DOHH2 (cell line): ENCODE results near the gene ZSWIM6.

ENCODE experiments used
- H3F3A ChIP-seq: fragments of 200-600 bp; sonication (generic), shearing (Covaris generic); 2 replicates; pipeline ENCODE4 v1.6.0; 2016; ENCODE audit warnings: antibody characterized with exemption, mild to moderate bottlenecking; ENCODE audit not compliant: control insufficient read depth, insufficient read depth
- H3K27ac ChIP-seq: fragments of 200-600 bp; sonication (generic); 2 replicates; pipeline ENCODE4 v1.5.1; 2014; ENCODE audit warnings: low read depth, mild to moderate bottlenecking, low read length, moderate library complexity
- H3K27me3 ChIP-seq: fragments of 200-600 bp; sonication (generic); 2 replicates; pipeline ENCODE4 v1.6.1; 2014; ENCODE audit warnings: mild to moderate bottlenecking, low read length, mixed read lengths; ENCODE audit not compliant: control insufficient read depth
- H3K36me3 ChIP-seq: fragments of 200-600 bp; sonication (generic); 2 replicates; pipeline ENCODE4 v1.6.1; 2014; ENCODE audit warnings: mild to moderate bottlenecking, low read length, moderate library complexity, mixed read lengths; ENCODE audit not compliant: control insufficient read depth
- H3K4me1 ChIP-seq: fragments of 200-600 bp; sonication (generic); 2 replicates; pipeline ENCODE4 v1.6.1; 2014; ENCODE audit warnings: mild to moderate bottlenecking, low read length, mixed read lengths; ENCODE audit not compliant: control insufficient read depth
- H3K4me2 ChIP-seq: fragments of 200-600 bp; sonication (generic); 2 replicates; pipeline ENCODE4 v1.6.0; 2014; ENCODE audit warnings: mild to moderate bottlenecking, low read length, moderate library complexity
- H3K4me3 ChIP-seq: fragments of 200-600 bp; sonication (generic); 2 replicates; pipeline ENCODE4 v1.5.1; 2014; ENCODE audit warnings: mild to moderate bottlenecking, low read length, mixed read lengths
- H3K79me2 ChIP-seq: fragments of 200-600 bp; sonication (generic); 2 replicates; pipeline ENCODE4 v1.6.1; 2014; ENCODE audit warnings: mild to moderate bottlenecking, low read length, mixed read lengths; ENCODE audit not compliant: control insufficient read depth
- H3K9me2 ChIP-seq: fragments of 200-600 bp; sonication (generic); replicated peaks from 2 replicates; pipeline ENCODE4 v1.6.1; 2014; ENCODE audit warnings: mild to moderate bottlenecking, low read length, mixed read lengths; ENCODE audit not compliant: control insufficient read depth
- H3K9me3 ChIP-seq: fragments of 200-600 bp; sonication (generic); 2 replicates; pipeline ENCODE4 v1.6.1; 2014; ENCODE audit warnings: antibody characterized with exemption, low read length, mixed read lengths; ENCODE audit not compliant: control insufficient read depth, insufficient read depth
- H4K20me1 ChIP-seq: fragments of 200-600 bp; sonication (generic); 2 replicates; pipeline ENCODE4 v1.6.0; 2014; ENCODE audit warnings: low read depth, mild to moderate bottlenecking, antibody characterized with exemption, low read length, moderate library complexity; ENCODE audit not compliant: control insufficient read depth, insufficient read depth
- CTCF ChIP-seq: fragments of 200-600 bp; sonication (generic); IDR thresholded peaks from one replicate; pipeline ENCODE4 v1.5.1; 2014; ENCODE audit warnings: antibody characterized with exemption, mild to moderate bottlenecking, low read depth, low read length; ENCODE audit not compliant: poor library complexity, severe bottlenecking
- EZH2phosphoT487 ChIP-seq: fragments of 200-600 bp; sonication (generic); IDR thresholded peaks from 2 replicates; pipeline ENCODE4 v1.6.1; 2017; ENCODE audit warnings: borderline replicate concordance, mild to moderate bottlenecking, antibody characterized with exemption, low read length, moderate library complexity, mixed read lengths

ZSWIM6 gene

GRCh38 chr5:61379677-61380076, 47.6 kb downstream of the ZSWIM6 start:
- H3K27ac ChIP-seq, result no peak overlapping the region
- no peak overlapping the region for H3K4me2 ChIP-seq
- H3K4me1 ChIP-seq, result no peaks in the 10 kb centered on the region
- no peaks in the 10 kb centered on the region for H3K9me3 ChIP-seq
- H3F3A ChIP-seq, result no peaks in the 10 kb centered on the region
- TF ChIP-seq CTCF, result no peak
- TF ChIP-seq EZH2phosphoT487, result no peak
- H3K36me3 ChIP-seq, result no peaks in the 10 kb centered on the region
- H3K9me2 ChIP-seq, result no peaks in the 10 kb centered on the region
- H3K27me3 ChIP-seq, result no peaks in the 10 kb centered on the region
- no peaks in the 10 kb centered on the region for H4K20me1 ChIP-seq
- H3K4me3 ChIP-seq, result no peak overlapping the region
- H3K79me2 ChIP-seq, result no peaks in the 10 kb centered on the region

- TF ChIP-seq EZH2phosphoT487 (no peak), CTCF (no peak)
- no peaks in the 10 kb centered on the region for H3K4me1 ChIP-seq
- no peak overlapping the region for H3K4me2 ChIP-seq
- H3K4me3 ChIP-seq, result no peak overlapping the region
- H3K27ac ChIP-seq, result no peak overlapping the region
- H3K36me3 ChIP-seq, result no peaks in the 10 kb centered on the region
- H3K27me3 ChIP-seq, result no peaks in the 10 kb centered on the region
- no peaks in the 10 kb centered on the region for H3K9me2 ChIP-seq
- no peaks in the 10 kb centered on the region for H4K20me1 ChIP-seq
- H3K9me3 ChIP-seq, result no peaks in the 10 kb centered on the region
- H3K79me2 ChIP-seq, result no peaks in the 10 kb centered on the region
- H3F3A ChIP-seq, result no peaks in the 10 kb centered on the region
These were observed 49.9 kb downstream of the ZSWIM6 start for GRCh38 chr5:61381968-61382367.

GRCh38 chr5:61385627-61386026, 53.6 kb downstream of the ZSWIM6 start:
- H3K27me3 ChIP-seq, result no peaks in the 10 kb centered on the region
- H3K36me3 ChIP-seq, result no peaks in the 10 kb centered on the region
- H3K4me1 ChIP-seq, result no peaks in the 10 kb centered on the region
- no peak overlapping the region for H3K4me3 ChIP-seq
- no peaks in the 10 kb centered on the region for H3K9me3 ChIP-seq
- H4K20me1 ChIP-seq, result no peaks in the 10 kb centered on the region
- H3F3A ChIP-seq, result no peaks in the 10 kb centered on the region
- H3K79me2 ChIP-seq, result no peaks in the 10 kb centered on the region
- H3K9me2 ChIP-seq, result no peaks in the 10 kb centered on the region
- H3K27ac ChIP-seq, result no peak overlapping the region
- TF ChIP-seq CTCF (no peak), EZH2phosphoT487 (no peak)
- no peak overlapping the region for H3K4me2 ChIP-seq
